GM18951 (cell line): Measurements from ENCODE around the gene CLDN19.

Source experiments
- POLR2A ChIP-seq: IDR thresholded peaks from 4 replicates; pipeline ENCODE4 v1.6.1; 2011; ENCODE audit warnings: mild to moderate bottlenecking; ENCODE audit not compliant: insufficient read length, insufficient read depth; ENCODE audit errors: extremely low read depth
- in situ Hi-C: fragments of 300-500 bp; cut with MboI; formaldehyde crosslinking; loops from one replicate; pipeline ENCODE4 v1.12.0; 2022; ENCODE audit warnings: low sequenced_read_pairs, mixed read lengths, inconsistent platforms; ENCODE audit not compliant: unreplicated experiment

The CLDN19 gene

GRCh38 chr1:42769811-42770210 is 29.8 kb upstream of the CLDN19 start:
- TF ChIP-seq POLR2A, result no peak
- in situ Hi-C loops, result loop anchor here (10.0 kb wide), 1 partner anchor 305 kb away; no protein-coding TSS in a partner anchor

DNA sequence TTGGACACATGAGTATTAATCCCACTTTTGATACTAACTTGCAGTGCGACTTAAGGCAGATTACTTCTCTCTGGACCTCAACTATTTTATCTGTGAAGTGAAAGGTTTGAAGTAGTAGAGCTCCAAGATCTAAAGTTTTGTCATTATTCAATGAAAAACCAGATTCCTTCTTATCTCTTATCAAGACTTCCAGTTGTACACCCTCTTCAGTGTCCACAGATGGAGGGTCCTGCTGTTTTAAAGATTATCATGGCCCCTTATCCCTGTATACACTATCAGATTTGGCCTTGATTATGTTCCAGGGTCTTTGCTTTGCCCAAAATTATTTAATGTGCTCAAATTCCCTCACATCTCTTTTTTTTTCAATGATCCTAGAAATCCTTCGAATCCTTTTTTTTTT is 28.1 kb upstream of the CLDN19 start:
- in situ Hi-C loops, result no loop called here
- no peak for TF ChIP-seq POLR2A

DNA sequence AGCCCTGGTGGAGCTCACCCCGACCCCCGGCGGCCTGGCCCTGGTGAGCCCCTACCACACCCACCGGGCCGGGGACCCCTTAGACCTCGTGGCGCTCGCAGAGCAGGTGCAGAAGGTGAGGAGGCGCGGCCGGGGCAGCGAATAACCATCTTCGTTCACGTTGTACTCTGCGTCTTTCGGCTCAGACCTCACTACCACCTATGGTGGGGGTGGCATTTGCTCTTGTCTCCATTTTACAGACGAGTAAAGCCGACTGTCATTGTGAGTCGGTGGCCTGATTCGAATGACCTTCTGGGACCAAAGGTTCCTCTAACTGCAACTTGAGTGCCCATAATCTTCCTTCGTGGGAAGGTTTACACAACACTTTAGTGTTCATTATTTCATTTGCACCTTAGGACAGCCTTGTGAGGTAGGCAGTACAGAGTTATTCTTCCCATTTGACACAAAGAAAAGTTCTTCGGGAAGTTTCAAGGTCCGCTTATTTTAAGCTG is 27.5 kb upstream of the CLDN19 start:
- no peak for TF ChIP-seq POLR2A
- in situ Hi-C loops, result no loop called here

DNA sequence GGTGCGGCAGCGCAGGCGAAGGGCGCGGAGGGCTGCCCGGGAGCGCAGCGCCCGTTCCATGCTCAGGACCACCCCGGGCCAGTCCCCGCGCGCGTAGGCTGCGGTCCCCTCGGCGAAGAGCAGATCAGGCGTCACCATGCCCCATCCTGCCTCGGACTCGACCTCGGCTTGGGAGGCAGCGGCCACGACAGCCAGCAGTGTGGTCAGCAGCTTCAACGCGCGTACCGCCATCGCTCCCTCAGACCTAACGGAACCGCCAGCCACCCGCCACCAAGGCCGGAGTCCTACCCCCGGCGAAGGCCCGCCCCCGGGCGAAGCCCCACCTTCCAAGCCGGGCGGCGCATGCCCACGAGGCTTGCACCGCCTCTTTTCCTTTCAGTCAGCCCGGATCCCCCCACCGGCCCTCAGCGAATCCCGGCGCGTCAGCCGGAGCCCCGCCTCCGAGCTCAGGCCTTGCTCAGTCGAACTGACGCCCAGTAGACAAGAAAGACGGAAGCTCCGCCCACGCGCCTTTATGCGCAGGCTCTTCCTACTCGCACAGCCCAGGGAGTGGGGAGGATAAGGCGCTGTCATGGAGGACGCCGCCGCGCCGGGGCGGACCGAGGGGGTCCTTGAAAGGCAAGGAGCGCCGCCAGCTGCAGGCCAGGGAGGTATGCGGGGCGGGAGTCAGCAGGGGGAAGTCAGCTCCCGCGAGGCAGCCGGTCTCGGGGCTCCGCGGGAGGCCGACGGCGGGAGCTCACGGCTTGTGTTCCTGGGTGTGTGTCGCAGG is 26.9 kb upstream of the CLDN19 start, which contains the start of the genes C1orf50 and P3H1:
C1orf50 (plus strand) TSS at position 509 of the 769 bp plus-strand sequence; CDS start at position 572, 63 bp downstream.
P3H1 (minus strand) TSS at position 288 of the 769 bp plus-strand sequence; CDS start at position 231, 57 bp downstream.
- in situ Hi-C loops, result no loop called here
- peak; percentile 99 for TF ChIP-seq POLR2A

- in situ Hi-C loops, result no loop called here
- TF ChIP-seq POLR2A, result no peak
Measured at GRCh38 chr1:42765832-42766740, 26.1 kb upstream of the CLDN19 start.

DNA sequence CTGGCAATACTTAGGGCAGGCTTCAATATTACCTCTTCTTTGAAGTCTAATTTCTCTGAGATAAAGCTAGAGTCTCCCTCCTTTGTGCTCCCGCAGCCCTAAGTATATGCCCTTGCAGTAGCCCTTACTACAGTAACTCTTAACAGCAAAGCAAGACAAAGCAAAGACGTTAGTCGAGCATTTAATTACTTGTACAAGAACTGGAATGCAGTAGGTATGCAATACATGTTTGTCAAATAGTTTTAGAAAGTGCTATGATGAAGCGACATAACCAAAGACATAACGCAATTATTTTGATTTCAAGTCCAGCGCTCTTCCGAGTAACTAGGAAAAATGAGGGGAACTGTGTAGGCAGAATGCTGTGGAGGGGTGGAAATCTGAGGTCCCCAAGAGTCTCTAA is 25.2 kb upstream of the CLDN19 start:
- no peak for TF ChIP-seq POLR2A
- in situ Hi-C loops, result no loop called here

DNA sequence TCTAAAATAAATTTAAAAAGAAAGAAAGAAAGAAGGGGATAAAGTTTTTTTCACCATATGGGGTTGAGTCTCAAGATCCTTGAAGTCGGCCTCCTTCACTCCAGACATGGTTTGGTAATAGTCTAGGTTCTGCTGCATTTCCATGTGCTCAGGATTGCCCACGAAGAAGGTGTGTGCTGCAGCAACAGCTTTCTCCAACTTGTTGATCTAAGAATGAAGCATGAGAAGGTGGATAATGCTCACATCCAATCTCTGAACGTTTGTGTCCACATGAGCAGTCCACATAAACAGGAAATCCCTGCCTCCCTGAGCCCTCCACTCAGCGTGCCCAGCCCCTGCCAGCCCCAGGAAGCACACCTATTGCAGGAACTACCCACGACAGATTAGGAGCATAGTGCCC is 22.2 kb upstream of the CLDN19 start:
- in situ Hi-C loops, result no loop called here

DNA sequence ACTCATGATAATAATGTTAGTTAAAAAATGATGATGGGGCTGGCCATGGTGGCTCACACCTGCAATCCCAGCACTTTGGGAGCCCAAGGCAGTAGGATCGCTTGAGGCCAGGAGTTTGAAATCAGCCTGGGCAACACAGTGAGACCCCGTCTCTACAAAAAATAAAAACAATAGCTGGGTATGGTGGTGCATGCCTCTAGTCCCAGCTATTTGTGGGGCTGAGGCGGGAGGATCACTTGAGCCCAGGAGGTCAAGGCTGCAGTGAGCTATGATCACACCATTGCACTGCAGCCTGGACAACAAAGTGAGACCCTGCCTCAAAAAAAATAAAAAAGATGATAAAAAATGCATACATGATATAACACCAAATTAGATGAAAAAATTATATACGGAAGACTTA is 21.5 kb upstream of the CLDN19 start:
- TF ChIP-seq POLR2A, result no peak
- in situ Hi-C loops, result no loop called here

More for the DNA sequence above, 22.2 kb upstream of the CLDN19 start:
- no peak for TF ChIP-seq POLR2A

- no peak for TF ChIP-seq POLR2A
Measured at GRCh38 chr1:42759114-42759513, 19.1 kb upstream of the CLDN19 start.

DNA sequence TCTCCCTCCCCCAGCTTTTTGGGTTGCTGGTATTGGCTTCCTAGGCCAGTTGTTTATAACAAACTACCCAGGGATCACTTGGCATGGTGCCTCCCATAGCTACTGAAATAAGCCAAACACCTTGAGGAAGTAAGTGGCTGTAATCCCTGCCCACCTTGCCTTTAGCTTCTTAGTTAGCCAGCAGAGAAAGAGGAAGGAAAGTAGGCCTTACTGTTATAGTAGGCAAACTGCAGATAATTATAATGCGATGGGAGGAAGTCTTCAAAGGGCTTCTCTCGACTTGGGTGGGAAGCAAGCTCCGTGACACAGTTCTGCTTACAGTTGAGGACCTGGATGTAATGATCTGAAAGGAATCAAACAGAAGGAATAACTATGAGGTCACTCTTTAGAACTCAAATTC is 18.6 kb upstream of the CLDN19 start:
- TF ChIP-seq POLR2A, result no peak
- in situ Hi-C loops, result no loop called here

More at GRCh38 chr1:42759114-42759513, 19.1 kb upstream of the CLDN19 start:
- in situ Hi-C loops, result no loop called here

GRCh38 chr1:42757892-42758275 is 17.8 kb upstream of the CLDN19 start:
- in situ Hi-C loops, result no loop called here
- TF ChIP-seq POLR2A, result no peak

- in situ Hi-C loops, result no loop called here
Measured at GRCh38 chr1:42756956-42757891, 17.2 kb upstream of the CLDN19 start.

More at GRCh38 chr1:42756956-42757891, 17.2 kb upstream of the CLDN19 start:
- TF ChIP-seq POLR2A, result no peak
